DND-41 (cell line): ENCODE measurements around the gene SECISBP2.

Experiments
- ATAC-seq: fragments of 200-7000 bp; cut with Tn5 transposase; 3 replicates; pipeline ENCODE4 v1.9.1; 2021; ENCODE audit warnings: low read depth; ENCODE audit not compliant: insufficient read depth
- DNase-seq: peaks from one replicate; pipeline ENCODE4 v3.0.0-alpha.2; 2020
- H2AFZ ChIP-seq: 2 replicates; pipeline ENCODE4 v1.6.0; 2012; ENCODE audit warnings: low read depth, low read length
- H3K27ac ChIP-seq: 2 replicates; pipeline ENCODE4 v1.5.1; 2012; ENCODE audit warnings: low read length, inconsistent platforms
- H3K27me3 ChIP-seq: fragments of 200-600 bp; sonication (generic); 2 replicates; pipeline ENCODE4 v1.6.0; 2012; ENCODE audit warnings: low read length, mild to moderate bottlenecking, inconsistent platforms; ENCODE audit not compliant: insufficient read depth, poor library complexity
- H3K36me3 ChIP-seq: 2 replicates; pipeline ENCODE4 v1.5.1; 2012; ENCODE audit warnings: low read length, inconsistent platforms; ENCODE audit not compliant: insufficient read depth
- H3K4me1 ChIP-seq: 2 replicates; pipeline ENCODE4 v1.5.1; 2012; ENCODE audit warnings: mild to moderate bottlenecking, low read length; ENCODE audit not compliant: insufficient read depth
- H3K4me2 ChIP-seq: 2 replicates; pipeline ENCODE4 v1.6.0; 2012; ENCODE audit warnings: mild to moderate bottlenecking, moderate library complexity, low read length, inconsistent platforms; ENCODE audit not compliant: insufficient read depth
- H3K4me3 ChIP-seq, 2 experiments: fragments of 200-600 bp in 1 of 2; shearing (Covaris generic) in 1 of 2; 2 replicates each; pipeline ENCODE4 v1.5.1; 2012 to 2016; ENCODE audit warnings: inconsistent platforms in 2 of 2, low read length in 2 of 2, mild to moderate bottlenecking in 2 of 2, low read depth in 1 of 2, moderate library complexity in 1 of 2
- H3K79me2 ChIP-seq: 2 replicates; pipeline ENCODE4 v1.6.0; 2012; ENCODE audit warnings: low read length, inconsistent platforms; ENCODE audit not compliant: insufficient read depth
- H3K9ac ChIP-seq: 2 replicates; pipeline ENCODE4 v1.6.0; 2012; ENCODE audit warnings: low read depth, mild to moderate bottlenecking, inconsistent platforms, low read length, moderate library complexity
- H3K9me3 ChIP-seq: 2 replicates; pipeline ENCODE4 v1.5.1; 2012; ENCODE audit warnings: low read length, moderate library complexity, mild to moderate bottlenecking, inconsistent platforms; ENCODE audit not compliant: insufficient read depth, severe bottlenecking
- H4K20me1 ChIP-seq: 2 replicates; pipeline ENCODE4 v1.6.0; 2012; ENCODE audit warnings: low read length; ENCODE audit not compliant: insufficient read depth
- EZH2 ChIP-seq: IDR thresholded peaks from 3 replicates; pipeline ENCODE4 v1.6.1; 2012; ENCODE audit warnings: borderline replicate concordance, low read depth, mild to moderate bottlenecking, moderate library complexity, low read length, inconsistent platforms; ENCODE audit not compliant: severe bottlenecking
- TF ChIP-seq, protein P1 (sequence below): IDR thresholded peaks from 2 replicates; pipeline ENCODE4 v1.5.1; 2012; ENCODE audit warnings: borderline replicate concordance, low read length, moderate library complexity, mild to moderate bottlenecking; ENCODE audit not compliant: poor library complexity, severe bottlenecking; ENCODE audit errors: extremely low read depth

SECISBP2 gene

DNA sequence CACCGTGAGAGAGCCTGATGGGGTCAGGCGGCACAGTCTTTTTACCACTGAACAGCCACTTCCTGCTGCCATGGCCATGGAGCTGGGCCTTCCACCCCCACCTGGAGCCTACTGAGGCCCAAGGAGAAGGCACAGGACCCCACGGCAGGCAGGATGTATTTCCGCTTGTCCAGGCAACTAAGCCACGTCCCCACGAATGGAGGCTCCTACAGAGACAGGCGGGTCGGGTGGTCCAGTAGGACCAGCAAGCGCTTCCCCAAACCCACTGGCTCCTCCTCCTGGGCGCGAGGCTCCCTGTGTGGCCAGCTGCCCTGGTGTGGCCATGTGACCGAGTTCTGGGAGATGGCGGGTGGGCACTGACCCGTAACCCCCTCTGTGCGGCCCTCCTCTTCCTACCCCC, 66.5 kb downstream of the SECISBP2 start:
- Histone ChIP-seq H3K4me3 (no peak overlapping the region), H4K20me1 (peaks cover 21% of the 10 kb centered on the region), H3K27ac (no peak overlapping the region), H2AFZ (no peak overlapping the region), H3K4me2 (no peak overlapping the region), H3K4me1 (no peaks in the 10 kb centered on the region), H3K36me3 (peaks cover 98% of the 10 kb centered on the region), H3K79me2 (no peaks in the 10 kb centered on the region), H3K9me3 (no peaks in the 10 kb centered on the region), H3K9ac (no peak overlapping the region), H3K27me3 (no peaks in the 10 kb centered on the region)
- TF ChIP-seq, protein P1, sequence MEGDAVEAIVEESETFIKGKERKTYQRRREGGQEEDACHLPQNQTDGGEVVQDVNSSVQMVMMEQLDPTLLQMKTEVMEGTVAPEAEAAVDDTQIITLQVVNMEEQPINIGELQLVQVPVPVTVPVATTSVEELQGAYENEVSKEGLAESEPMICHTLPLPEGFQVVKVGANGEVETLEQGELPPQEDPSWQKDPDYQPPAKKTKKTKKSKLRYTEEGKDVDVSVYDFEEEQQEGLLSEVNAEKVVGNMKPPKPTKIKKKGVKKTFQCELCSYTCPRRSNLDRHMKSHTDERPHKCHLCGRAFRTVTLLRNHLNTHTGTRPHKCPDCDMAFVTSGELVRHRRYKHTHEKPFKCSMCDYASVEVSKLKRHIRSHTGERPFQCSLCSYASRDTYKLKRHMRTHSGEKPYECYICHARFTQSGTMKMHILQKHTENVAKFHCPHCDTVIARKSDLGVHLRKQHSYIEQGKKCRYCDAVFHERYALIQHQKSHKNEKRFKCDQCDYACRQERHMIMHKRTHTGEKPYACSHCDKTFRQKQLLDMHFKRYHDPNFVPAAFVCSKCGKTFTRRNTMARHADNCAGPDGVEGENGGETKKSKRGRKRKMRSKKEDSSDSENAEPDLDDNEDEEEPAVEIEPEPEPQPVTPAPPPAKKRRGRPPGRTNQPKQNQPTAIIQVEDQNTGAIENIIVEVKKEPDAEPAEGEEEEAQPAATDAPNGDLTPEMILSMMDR: no peak
- no peak for TF ChIP-seq EZH2
- ATAC-seq (no peak), DNase-seq (no peak)

DNA sequence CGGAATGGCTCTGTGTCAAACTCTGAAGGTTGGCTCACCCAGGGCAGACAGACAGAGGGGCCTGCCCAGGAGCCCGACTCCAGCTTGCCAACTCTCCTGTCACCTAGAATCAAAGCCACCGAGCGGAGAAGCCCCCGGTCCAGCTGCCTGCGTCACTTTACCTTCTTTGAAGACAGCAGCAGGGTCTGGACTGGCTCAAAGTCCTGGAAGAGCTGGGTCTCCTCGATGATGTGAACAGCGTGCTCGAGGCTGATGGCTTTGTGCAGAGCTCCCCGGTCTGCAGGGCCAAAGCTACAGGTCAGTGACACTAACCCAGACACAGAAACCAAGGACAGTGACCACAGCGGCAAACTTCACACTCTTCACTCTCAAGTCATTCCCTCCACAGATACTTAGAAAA, 67.9 kb downstream of the SECISBP2 start:
- Histone ChIP-seq H2AFZ (no peak overlapping the region), H3K4me2 (no peak overlapping the region), H3K79me2 (no peaks in the 10 kb centered on the region), H4K20me1 (peaks cover 21% of the 10 kb centered on the region), H3K27me3 (no peaks in the 10 kb centered on the region), H3K9ac (no peak overlapping the region), H3K4me3 (no peak overlapping the region), H3K27ac (no peak overlapping the region), H3K9me3 (no peaks in the 10 kb centered on the region), H3K4me1 (no peaks in the 10 kb centered on the region), H3K36me3 (peaks cover 99% of the 10 kb centered on the region)
- ATAC-seq: no peak
- no peak for DNase-seq
- no peak for TF ChIP-seq EZH2
- TF ChIP-seq, protein P1: no peak

DNA sequence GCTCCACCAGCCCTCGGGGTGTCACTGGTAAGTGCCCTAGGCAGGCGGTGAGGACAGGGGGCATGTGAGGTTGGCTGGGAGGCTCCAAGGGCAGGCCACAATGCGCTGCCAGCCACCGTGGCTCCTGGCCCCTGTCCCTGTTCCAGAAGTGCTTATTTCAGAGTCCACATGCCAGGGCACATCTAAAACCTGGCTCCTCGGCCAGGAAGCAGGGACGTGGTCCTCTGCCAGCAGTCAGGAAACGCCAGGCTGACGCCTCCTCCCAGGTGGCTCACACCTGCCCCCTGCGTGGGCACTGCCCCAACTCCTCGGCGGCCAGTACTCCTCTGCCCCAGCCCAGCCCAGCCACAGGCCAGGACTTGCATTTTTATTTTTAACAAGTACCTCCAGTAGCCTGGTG, 68.5 kb downstream of the SECISBP2 start:
- no peak overlapping the region for H2AFZ ChIP-seq
- H4K20me1 ChIP-seq: peaks cover 26% of the 10 kb centered on the region
- no peaks in the 10 kb centered on the region for H3K27me3 ChIP-seq
- no peak for TF ChIP-seq EZH2
- TF ChIP-seq, protein P1: no peak
- H3K4me1 ChIP-seq: no peaks in the 10 kb centered on the region
- H3K79me2 ChIP-seq: no peaks in the 10 kb centered on the region
- H3K27ac ChIP-seq: no peak overlapping the region
- no peak overlapping the region for H3K4me3 ChIP-seq
- H3K4me2 ChIP-seq: no peak overlapping the region
- H3K36me3 ChIP-seq: peaks cover 99% of the 10 kb centered on the region
- ATAC-seq (no peak), DNase-seq (no peak)
- no peak overlapping the region for H3K9ac ChIP-seq
- no peaks in the 10 kb centered on the region for H3K9me3 ChIP-seq

DNA sequence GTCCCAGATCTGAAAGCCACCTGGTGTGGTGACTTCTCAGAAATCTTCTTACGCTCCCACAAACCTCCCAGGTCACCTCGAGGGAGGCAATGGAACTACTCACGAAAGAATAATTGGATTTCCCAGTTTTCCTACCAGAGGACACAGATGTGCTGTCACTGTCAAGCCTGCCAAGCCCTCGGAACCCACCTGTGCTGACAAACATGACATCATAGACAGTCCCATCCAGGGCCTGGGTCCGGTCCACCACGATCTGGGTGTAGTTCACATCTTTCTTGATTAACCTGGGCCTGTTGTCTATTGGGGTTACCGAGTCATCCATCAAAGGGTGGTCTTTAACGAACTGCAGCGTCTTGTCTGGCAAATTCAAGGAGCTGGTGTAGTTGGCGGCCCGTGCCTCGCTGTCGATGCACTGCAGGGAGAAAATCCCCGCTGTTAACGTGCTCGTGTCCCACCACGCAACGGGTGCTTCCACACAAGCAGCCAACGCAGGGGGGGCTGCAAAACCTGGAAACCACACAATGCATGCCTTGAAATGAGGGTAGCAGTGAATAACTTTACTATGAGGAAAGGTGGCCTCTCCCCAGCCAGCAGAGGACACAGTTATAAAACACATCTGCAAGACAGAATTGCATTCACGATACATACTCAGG, 69.0 kb downstream of the SECISBP2 start:
- ATAC-seq (no peak), DNase-seq (no peak)
- Histone ChIP-seq H4K20me1 (peaks cover 23% of the 10 kb centered on the region), H3K4me3 (no peak overlapping the region), H3K4me1 (no peaks in the 10 kb centered on the region), H3K9ac (no peak overlapping the region), H3K36me3 (peaks cover 99% of the 10 kb centered on the region), H2AFZ (no peak overlapping the region), H3K4me2 (no peak overlapping the region), H3K79me2 (no peaks in the 10 kb centered on the region), H3K27me3 (no peaks in the 10 kb centered on the region), H3K9me3 (no peaks in the 10 kb centered on the region), H3K27ac (no peak overlapping the region)
- TF ChIP-seq, protein P1: no peak
- TF ChIP-seq EZH2: no peak
